Liver (tissue), 10 donors: ENCODE measurements around the gene CCDC138. TPM values are rescaled to one million over a fixed set of nuclear protein-coding genes. Genes with fewer than 3 reads are reported as not detected.

Experiments used
- DNase-seq: peaks from one replicate; pipeline ENCODE4 v3.0.0-alpha.2; 2017; ENCODE audit warnings: low spot score
- H3K27ac ChIP-seq, 2 donors: one replicate each; pipeline ENCODE4 v1.7.0; 2013; ENCODE audit warnings: inconsistent platforms in 2 of 2, low read length in 2 of 2, control low read depth in 1 of 2, low read depth in 1 of 2, mild to moderate bottlenecking in 1 of 2
- H3K27me3 ChIP-seq, 4 donors: one replicate each; pipeline versions ENCODE4 v1.6.1 to v1.7.0; 2013; ENCODE audit warnings: low read length in 3 of 4, inconsistent platforms in 1 of 4, mild to moderate bottlenecking in 1 of 4, moderate library complexity in 1 of 4; ENCODE audit not compliant: control insufficient read depth in 4 of 4, insufficient read depth in 4 of 4
- H3K36me3 ChIP-seq, 4 donors: one replicate each; pipeline versions ENCODE4 v1.6.1 to v1.7.0; 2013; ENCODE audit warnings: low read length in 3 of 4, mild to moderate bottlenecking in 3 of 4, low read depth in 1 of 4, moderate library complexity in 1 of 4; ENCODE audit not compliant: control insufficient read depth in 4 of 4, insufficient read depth in 3 of 4
- H3K4me1 ChIP-seq, 4 donors: one replicate each; pipeline versions ENCODE4 v1.6.1 to v1.7.0; 2013; ENCODE audit warnings: low read length in 3 of 4, mild to moderate bottlenecking in 3 of 4, moderate library complexity in 1 of 4; ENCODE audit not compliant: control insufficient read depth in 4 of 4, insufficient read depth in 4 of 4
- H3K4me3 ChIP-seq, 3 donors: one replicate each; pipeline versions ENCODE4 v1.6.1 to v1.7.0; 2013; ENCODE audit warnings: low read length in 3 of 3, control low read depth in 1 of 3, low read depth in 1 of 3, mild to moderate bottlenecking in 1 of 3
- H3K9ac ChIP-seq, 2 donors: one replicate each; pipeline ENCODE4 v1.7.0; 2013; ENCODE audit warnings: low read length in 2 of 2, mild to moderate bottlenecking in 2 of 2, moderate library complexity in 2 of 2, control low read depth in 1 of 2, low read depth in 1 of 2
- H3K9me3 ChIP-seq, 4 donors: one replicate each; pipeline versions ENCODE4 v1.6.1 to v1.7.0; 2013; ENCODE audit warnings: low read length in 3 of 4; ENCODE audit not compliant: control insufficient read depth in 4 of 4
- EGR1 ChIP-seq, 2 donors: IDR thresholded peaks; 2 replicates each; pipeline ENCODE4 v1.6.1; 2016 to 2018; ENCODE audit warnings: antibody characterized with exemption in 2 of 2, low read depth in 2 of 2
- FOXA1 ChIP-seq: IDR thresholded peaks from 2 replicates; pipeline ENCODE4 v1.6.1; 2016; ENCODE audit warnings: antibody characterized with exemption
- HNF4A ChIP-seq, 2 donors: conservative IDR thresholded peaks; 2 replicates each; pipeline ENCODE4 v1.6.1; 2016; ENCODE audit warnings: antibody characterized with exemption in 2 of 2, mild to moderate bottlenecking in 2 of 2
- JUND ChIP-seq, 2 donors: IDR thresholded peaks; 2 replicates each; pipeline ENCODE4 v1.6.1; 2016; ENCODE audit warnings: antibody characterized with exemption in 2 of 2
- RAD21 ChIP-seq, 2 donors: IDR thresholded peaks; 2 replicates each; pipeline ENCODE4 v1.6.1; 2016; ENCODE audit warnings: antibody characterized with exemption in 2 of 2, mild to moderate bottlenecking in 2 of 2
- RXRA ChIP-seq, 2 donors: IDR thresholded peaks; 2 replicates each; pipeline ENCODE4 v1.6.1; 2017 to 2018; ENCODE audit warnings: antibody characterized with exemption in 2 of 2, mild to moderate bottlenecking in 1 of 2
- WGBS: extraction: QIAGEN DNeasy Blood & Tissue Kit; methylation state at CpG from one replicate; pipeline ENCODE4 v1.1.7; 2013; 5-methylcytosine and 5-hydroxymethylcytosine counted together
- polyA plus RNA-seq, 2 donors: library from polyadenylated mRNA; stranded (reverse) in 1 of 2; unstranded in 1 of 2; fragments of 200-250 nt in 1 of 2; fragments of >200 nt in 1 of 2; fragmentation: Nextera tagmentation in 1 of 2; extraction: Ambion mirVana in 1 of 2; gene quantifications; one replicate each; pipeline versions ENCODE4 v1.2.1 to v1.2.3, GENCODE V29; 2013 to 2015
- small RNA-seq: library from RNA; depleted of rRNA; stranded (forward); fragments of <200 nt; gene quantifications from one replicate; pipeline ENCODE3, GENCODE V24; 2014
- total RNA-seq, 2 donors: library from RNA; depleted of rRNA; stranded (reverse); fragments of >200 nt; gene quantifications; one replicate each; pipeline ENCODE4 v1.2.3, GENCODE V29; 2014
- TF ChIP-seq, protein P1 (sequence below): IDR thresholded peaks from 2 replicates; pipeline ENCODE4 v1.6.1; 2016; ENCODE audit warnings: antibody characterized with exemption, mild to moderate bottlenecking
- donor health status: healthy.
- donor health status: healthy.
- donor health status: healthy.
- donor health status: healthy.
- donor health status: healthy.

The CCDC138 gene
- total and polyA plus RNA-seq, 4 donors = 0.76 to 5.0 (median 2.7) TPM

DNA sequence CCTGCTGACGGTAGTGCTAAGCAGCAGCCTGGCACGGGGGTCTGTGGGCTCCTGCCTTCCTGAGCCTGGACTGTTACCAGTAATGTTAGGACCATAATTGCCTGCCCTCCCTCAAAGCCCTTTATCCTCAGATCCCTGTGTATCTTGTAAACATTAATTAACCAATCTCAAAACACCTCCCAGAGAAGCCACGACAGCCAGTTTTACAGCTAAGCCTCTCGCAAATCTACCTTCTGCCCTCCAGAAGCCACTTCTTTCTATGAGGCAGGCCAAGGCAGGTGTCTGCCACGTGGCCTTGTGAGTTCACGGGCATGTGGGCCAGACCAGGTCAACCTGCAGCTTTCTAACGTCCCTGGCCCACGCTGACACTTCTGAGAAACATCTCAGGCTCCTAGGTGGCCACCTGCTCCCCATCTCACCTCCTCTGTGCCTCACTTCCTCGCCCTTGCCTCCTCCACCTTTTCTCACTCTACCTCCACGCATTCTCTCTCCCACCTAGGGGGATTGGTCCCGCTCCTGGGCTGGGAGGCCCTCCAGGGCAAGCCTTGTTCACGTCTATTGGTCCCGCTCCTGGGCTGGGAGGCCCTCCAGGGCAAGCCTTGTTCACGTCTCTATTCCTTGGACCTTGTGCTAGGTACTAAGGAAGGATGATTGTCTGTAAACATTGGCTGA lies 138.1 kb downstream of the CCDC138 start:
- Histone ChIP-seq H3K9ac (no peak overlapping the region), H3K36me3 (no peaks in the 10 kb centered on the region), H3K27me3 (no peaks in the 10 kb centered on the region), H3K9me3 (no peaks in the 10 kb centered on the region), H3K27ac (peak overlapping the region in 1 of 2 donors; percentile 15), H3K4me1 (peaks cover 1 to 32% (median 19%) of the 10 kb centered on the region in 4 donors), H3K4me3 (no peak overlapping the region)
- TF ChIP-seq FOXA1 (no peak), JUND (IDR thresholded peaks at IDR 0.05) (no peak), RXRA (IDR thresholded peaks at IDR 0.05) (peak; percentile 40 to 61)
- TF ChIP-seq, protein P1, sequence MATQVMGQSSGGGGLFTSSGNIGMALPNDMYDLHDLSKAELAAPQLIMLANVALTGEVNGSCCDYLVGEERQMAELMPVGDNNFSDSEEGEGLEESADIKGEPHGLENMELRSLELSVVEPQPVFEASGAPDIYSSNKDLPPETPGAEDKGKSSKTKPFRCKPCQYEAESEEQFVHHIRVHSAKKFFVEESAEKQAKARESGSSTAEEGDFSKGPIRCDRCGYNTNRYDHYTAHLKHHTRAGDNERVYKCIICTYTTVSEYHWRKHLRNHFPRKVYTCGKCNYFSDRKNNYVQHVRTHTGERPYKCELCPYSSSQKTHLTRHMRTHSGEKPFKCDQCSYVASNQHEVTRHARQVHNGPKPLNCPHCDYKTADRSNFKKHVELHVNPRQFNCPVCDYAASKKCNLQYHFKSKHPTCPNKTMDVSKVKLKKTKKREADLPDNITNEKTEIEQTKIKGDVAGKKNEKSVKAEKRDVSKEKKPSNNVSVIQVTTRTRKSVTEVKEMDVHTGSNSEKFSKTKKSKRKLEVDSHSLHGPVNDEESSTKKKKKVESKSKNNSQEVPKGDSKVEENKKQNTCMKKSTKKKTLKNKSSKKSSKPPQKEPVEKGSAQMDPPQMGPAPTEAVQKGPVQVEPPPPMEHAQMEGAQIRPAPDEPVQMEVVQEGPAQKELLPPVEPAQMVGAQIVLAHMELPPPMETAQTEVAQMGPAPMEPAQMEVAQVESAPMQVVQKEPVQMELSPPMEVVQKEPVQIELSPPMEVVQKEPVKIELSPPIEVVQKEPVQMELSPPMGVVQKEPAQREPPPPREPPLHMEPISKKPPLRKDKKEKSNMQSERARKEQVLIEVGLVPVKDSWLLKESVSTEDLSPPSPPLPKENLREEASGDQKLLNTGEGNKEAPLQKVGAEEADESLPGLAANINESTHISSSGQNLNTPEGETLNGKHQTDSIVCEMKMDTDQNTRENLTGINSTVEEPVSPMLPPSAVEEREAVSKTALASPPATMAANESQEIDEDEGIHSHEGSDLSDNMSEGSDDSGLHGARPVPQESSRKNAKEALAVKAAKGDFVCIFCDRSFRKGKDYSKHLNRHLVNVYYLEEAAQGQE = no peak
- WGBS = 66% methylated on average over 14 of the region's 14 CpGs
- no peak for DNase-seq

GRCh38 chr2:108925286-108925685 lies 138.7 kb downstream of the CCDC138 start:
- peaks cover 1 to 32% (median 19%) of the 10 kb centered on the region in 4 donors for H3K4me1 ChIP-seq
- no peaks in the 10 kb centered on the region for H3K27me3 ChIP-seq
- no peaks in the 10 kb centered on the region for H3K9me3 ChIP-seq
- TF ChIP-seq FOXA1 (no peak), EGR1 (IDR thresholded peaks at IDR 0.05; ENCODE audit: low read depth in 2 of 2) (no peak), RXRA (IDR thresholded peaks at IDR 0.05) (no peak), HNF4A (conservative IDR thresholded peaks at IDR 0.05) (no peak), RAD21 (IDR thresholded peaks at IDR 0.05) (no peak)
- no peak overlapping the region for H3K4me3 ChIP-seq
- no peaks in the 10 kb centered on the region for H3K36me3 ChIP-seq
- 95% methylated on average over 6 of the region's 6 CpGs for WGBS
- no peak for DNase-seq
- H3K9ac ChIP-seq = no peak overlapping the region
- H3K27ac ChIP-seq = no peak overlapping the region

- TF ChIP-seq RAD21 (IDR thresholded peaks at IDR 0.05) = no peak
- peak in 1 of 2 donors; percentile 8 for TF ChIP-seq HNF4A (conservative IDR thresholded peaks at IDR 0.05)
- peak; percentile 64 to 66 for TF ChIP-seq RXRA (IDR thresholded peaks at IDR 0.05)
- Histone ChIP-seq H3K27me3 (no peaks in the 10 kb centered on the region), H3K9ac (no peak overlapping the region), H3K4me1 (peaks cover 1 to 32% (median 19%) of the 10 kb centered on the region in 4 donors), H3K4me3 (no peak overlapping the region), H3K36me3 (no peaks in the 10 kb centered on the region), H3K9me3 (no peaks in the 10 kb centered on the region), H3K27ac (peak overlapping the region in 1 of 2 donors; percentile 15)
- 43% methylated on average over 8 of the region's 8 CpGs for WGBS
- no peak for DNase-seq
These were observed 139.2 kb downstream of the CCDC138 start for GRCh38 chr2:108925735-108926134.

Small RNA genes within 50 kb of the gene (small RNA-seq; reads per million reads assigned to genes)
- gene AC073415.1 = not detected

Other genes with a start within 250 kb of the CCDC138 start
- gene RANBP2, start 67.3 kb upstream of the CCDC138 start, total RNA-seq = 10 to 100 TPM; 35.0 to 51.7 TPM
- gene RANBP2, start 67.3 kb upstream of the CCDC138 start, polyA plus RNA-seq = 10 to 100 TPM in 1 of 2 donors, 1 to 10 TPM in 1; 9.1 to 10.8 TPM
- gene EDAR, start 202.4 kb downstream of the CCDC138 start, total RNA-seq = under 1 TPM; 0.09 to 0.50 TPM
- gene EDAR, start 202.4 kb downstream of the CCDC138 start, polyA plus RNA-seq = under 1 TPM; 0.09 to 0.10 TPM